Activated CD4-positive, alpha-beta T cell treated with anti-CD3 and anti-CD28 coated beads, Interleukin-2, amount 10 ng/mL, durations not matched to agents 7 days and 5 days (primary cell): Measurements from ENCODE around the gene PDE4D. TPM values are rescaled to one million over a fixed set of nuclear protein-coding genes. Genes with fewer than 3 reads are reported as not detected.

ENCODE experiments used
- CTCF ChIA-PET: fragments of 350-600 bp; sonication (Branson Sonifier 250); formaldehyde crosslinking; loops from one replicate; lab custom pipeline; 2021; ENCODE audit warnings: antibody characterized with exemption; lab: Charles Lee
- POLR2A ChIA-PET: fragments of 350-600 bp; sonication (Branson Sonifier 250); formaldehyde crosslinking; loops from one replicate; lab custom pipeline; 2021; ENCODE audit warnings: antibody characterized with exemption; lab: Charles Lee
- DNase-seq: peaks from one replicate; pipeline ENCODE4 v3.0.0-alpha.2; 2020
- H3K27ac Mint-ChIP-seq: one replicate; pipeline ENCODE4 v1.8.0; 2021; ENCODE audit warnings: mild to moderate bottlenecking, moderate library complexity, mixed read lengths
- H3K27me3 Mint-ChIP-seq: one replicate; pipeline ENCODE4 v1.8.0; 2021; ENCODE audit warnings: mixed read lengths
- H3K36me3 Mint-ChIP-seq: one replicate; pipeline ENCODE4 v1.8.0; 2021; ENCODE audit warnings: low read depth, mixed read lengths
- H3K4me1 Mint-ChIP-seq: one replicate; pipeline ENCODE4 v1.8.0; 2021; ENCODE audit warnings: mixed read lengths
- H3K4me3 Mint-ChIP-seq: one replicate; pipeline ENCODE4 v1.8.0; 2021; ENCODE audit warnings: mild to moderate bottlenecking, moderate library complexity, mixed read lengths
- H3K9me3 Mint-ChIP-seq: one replicate; pipeline ENCODE4 v1.8.0; 2021; ENCODE audit warnings: mixed read lengths
- total RNA-seq, 2 experiments: library from RNA; stranded (reverse); gene quantifications; one replicate each; pipeline ENCODE4 v1.2.3, GENCODE V29; 2021

PDE4D gene
- total RNA-seq, 2 experiments from 2014 or later, result 62.0 to 67.8 TPM

DNA sequence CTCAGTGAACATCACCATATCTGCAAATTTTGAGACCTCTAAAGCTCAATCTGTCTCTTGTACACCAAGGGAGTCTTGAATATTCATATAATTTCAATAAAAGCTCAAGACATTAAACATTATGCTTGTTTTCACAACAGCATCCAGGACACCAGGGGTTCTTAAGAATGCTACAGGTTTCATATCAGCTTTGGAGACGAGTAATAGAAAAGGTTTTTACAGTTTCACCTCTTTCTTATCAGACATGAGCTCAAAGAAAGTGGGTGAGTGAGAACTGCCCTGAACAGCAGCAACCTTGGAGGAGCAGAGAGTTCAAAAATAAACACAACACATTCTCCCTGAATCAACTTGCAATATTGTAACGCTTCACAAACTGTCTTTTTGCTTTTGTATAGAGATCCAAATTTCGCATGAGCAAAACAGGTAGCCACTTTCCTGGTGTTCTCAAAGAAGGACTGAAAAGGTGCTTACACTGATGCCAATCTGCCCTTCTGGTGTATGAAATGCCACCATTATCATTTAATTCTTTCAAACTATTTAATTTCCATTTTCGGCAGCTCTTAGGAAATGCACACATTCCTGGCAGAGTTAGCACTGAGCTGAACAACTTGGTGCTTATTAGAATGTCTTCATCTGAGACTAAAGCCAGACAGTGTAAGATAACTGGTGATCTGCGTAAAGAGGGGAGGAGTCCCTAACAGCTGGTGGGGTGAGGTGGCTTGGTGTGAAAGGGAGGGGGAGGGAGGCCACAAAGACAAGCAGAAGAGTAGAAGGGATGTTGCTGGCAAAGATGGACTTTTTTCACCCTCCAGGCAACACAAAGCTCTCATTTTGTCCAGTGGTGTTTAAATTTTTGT lies 535.3 kb downstream of the PDE4D start:
- Mint-ChIP-seq H3K4me1 (no peaks in the 10 kb centered on the region), H3K36me3 (no peaks in the 10 kb centered on the region), H3K27me3 (peaks cover 20% of the 10 kb centered on the region), H3K9me3 (no peaks in the 10 kb centered on the region), H3K4me3 (no peak overlapping the region), H3K27ac (no peak overlapping the region)
- no peak for DNase-seq
- ChIA-PET POLR2A (no interaction called here), CTCF (no interaction called here)

DNA sequence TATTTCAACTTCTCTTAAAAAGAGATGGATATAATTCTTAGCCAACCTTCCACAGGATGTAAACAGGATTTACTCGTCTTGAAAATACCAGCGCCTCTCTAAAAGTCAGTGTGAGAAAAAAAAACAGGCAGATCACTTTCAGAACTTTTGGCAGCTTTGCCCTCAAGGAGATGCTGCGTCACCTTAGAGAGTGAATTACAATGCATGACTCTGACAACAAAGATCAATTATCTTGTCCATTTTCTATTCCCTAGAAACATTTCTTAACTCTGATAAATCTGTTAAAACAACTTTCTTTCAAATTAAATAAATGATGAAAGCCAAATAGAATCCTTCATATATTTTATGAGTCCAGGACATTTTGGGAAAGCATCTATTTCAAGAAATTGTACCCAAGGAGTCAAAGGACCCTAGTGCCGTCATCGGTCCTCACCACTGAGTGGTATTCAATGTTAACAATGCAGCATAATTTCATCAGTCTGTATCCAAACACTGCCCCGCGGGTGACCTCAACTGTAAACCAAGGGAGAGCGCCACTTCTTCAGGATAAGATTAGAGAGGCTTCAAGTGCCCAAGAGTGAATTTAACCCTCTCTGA lies 536.0 kb downstream of the PDE4D start:
- CTCF ChIA-PET, result no interaction called here
- DNase-seq, result no peak
- no peaks in the 10 kb centered on the region for H3K36me3 Mint-ChIP-seq

DNA sequence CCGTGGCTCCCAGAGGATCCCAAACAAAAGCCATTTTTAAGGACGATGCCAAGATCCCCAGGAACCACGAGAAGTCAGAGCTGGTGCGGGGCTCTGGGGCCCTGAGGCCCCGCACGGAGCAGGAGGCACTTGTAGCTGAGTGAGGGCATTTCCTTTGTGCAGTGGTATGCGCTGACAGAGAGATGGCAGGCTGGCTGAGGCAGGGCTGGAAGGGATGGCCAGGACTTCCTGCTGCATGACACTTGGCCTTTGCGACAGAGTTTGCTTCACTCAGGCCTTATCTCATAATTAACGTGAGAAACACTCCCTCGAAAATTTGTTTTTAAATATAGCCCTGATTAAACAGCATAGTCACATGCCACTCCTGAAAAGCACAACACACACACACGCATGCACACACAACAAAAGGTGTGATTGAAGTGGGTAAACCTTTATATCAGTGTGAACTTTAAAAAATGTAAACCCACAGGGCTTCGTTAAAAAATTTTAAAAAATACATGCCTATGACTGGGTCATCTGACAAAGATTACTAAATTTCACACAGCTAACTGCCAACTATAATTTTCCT lies 536.6 kb downstream of the PDE4D start:
- DNase-seq, result no peak
- Mint-ChIP-seq H3K36me3 (no peaks in the 10 kb centered on the region), H3K4me1 (no peaks in the 10 kb centered on the region), H3K9me3 (no peaks in the 10 kb centered on the region), H3K27ac (no peak overlapping the region), H3K4me3 (no peak overlapping the region), H3K27me3 (peaks cover 23% of the 10 kb centered on the region)
- CTCF ChIA-PET, result no interaction called here
- POLR2A ChIA-PET, result interaction anchor here (0.5 kb wide), 1 partner anchor 149 kb away, joined by 4 read pairs; no protein-coding TSS in a partner anchor

More for the DNA sequence above, 536.0 kb downstream of the PDE4D start:
- peaks cover 19% of the 10 kb centered on the region for H3K27me3 Mint-ChIP-seq
- no peaks in the 10 kb centered on the region for H3K9me3 Mint-ChIP-seq
- no peak overlapping the region for H3K4me3 Mint-ChIP-seq
- POLR2A ChIA-PET, result no interaction called here
- H3K27ac Mint-ChIP-seq, result no peak overlapping the region
- H3K4me1 Mint-ChIP-seq, result no peaks in the 10 kb centered on the region

DNA sequence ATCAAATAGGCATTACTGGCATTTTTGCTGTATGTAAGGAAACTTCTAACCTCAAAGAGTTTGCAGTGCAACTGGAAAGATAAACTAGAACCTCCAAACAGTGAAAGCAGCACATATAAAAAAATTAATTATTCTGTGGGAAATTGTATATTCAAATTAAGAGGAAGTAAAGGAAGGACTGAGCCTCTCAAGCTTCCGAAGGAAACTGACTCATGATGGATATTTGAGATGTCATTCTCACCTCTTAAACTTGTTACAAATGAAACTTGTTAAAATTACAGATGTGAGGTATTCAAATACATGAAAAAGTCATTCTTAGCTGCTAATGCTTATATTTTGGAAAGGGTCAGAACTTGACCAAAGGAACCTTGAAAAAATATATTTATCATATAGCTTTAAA lies 538.7 kb downstream of the PDE4D start:
- Mint-ChIP-seq H3K27ac (no peak overlapping the region), H3K27me3 (peaks cover 26% of the 10 kb centered on the region), H3K9me3 (no peaks in the 10 kb centered on the region), H3K4me3 (no peak overlapping the region), H3K36me3 (no peaks in the 10 kb centered on the region), H3K4me1 (no peaks in the 10 kb centered on the region)
- DNase-seq, result no peak
- ChIA-PET CTCF (interaction anchor here (1.4 kb wide), 1 partner anchor 13 kb away, joined by 5 read pairs; no protein-coding TSS in a partner anchor), POLR2A (no interaction called here)

DNA sequence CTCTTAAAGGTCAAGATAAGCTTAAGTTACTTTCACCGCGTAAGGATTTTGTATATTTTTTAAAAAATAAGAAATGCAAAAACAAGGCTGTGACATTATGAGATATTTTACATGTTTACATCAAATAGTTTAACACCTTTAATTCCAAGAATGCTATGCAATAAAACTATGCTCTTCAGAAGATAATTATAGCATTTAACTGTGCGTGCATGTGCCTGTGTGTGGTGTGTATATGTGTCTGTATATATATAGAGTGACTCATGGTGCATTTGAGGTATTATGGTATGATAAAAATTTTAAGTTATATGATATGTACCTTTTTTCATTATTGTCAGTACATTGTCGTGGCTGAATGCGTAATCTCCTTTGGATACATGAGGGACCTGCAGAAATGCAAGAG lies 539.3 kb downstream of the PDE4D start:
- Mint-ChIP-seq H3K4me3 (no peak overlapping the region), H3K9me3 (no peaks in the 10 kb centered on the region), H3K27ac (no peak overlapping the region), H3K27me3 (peaks cover 26% of the 10 kb centered on the region), H3K36me3 (no peaks in the 10 kb centered on the region), H3K4me1 (no peaks in the 10 kb centered on the region)
- ChIA-PET CTCF (no interaction called here), POLR2A (no interaction called here)
- no peak for DNase-seq

DNA sequence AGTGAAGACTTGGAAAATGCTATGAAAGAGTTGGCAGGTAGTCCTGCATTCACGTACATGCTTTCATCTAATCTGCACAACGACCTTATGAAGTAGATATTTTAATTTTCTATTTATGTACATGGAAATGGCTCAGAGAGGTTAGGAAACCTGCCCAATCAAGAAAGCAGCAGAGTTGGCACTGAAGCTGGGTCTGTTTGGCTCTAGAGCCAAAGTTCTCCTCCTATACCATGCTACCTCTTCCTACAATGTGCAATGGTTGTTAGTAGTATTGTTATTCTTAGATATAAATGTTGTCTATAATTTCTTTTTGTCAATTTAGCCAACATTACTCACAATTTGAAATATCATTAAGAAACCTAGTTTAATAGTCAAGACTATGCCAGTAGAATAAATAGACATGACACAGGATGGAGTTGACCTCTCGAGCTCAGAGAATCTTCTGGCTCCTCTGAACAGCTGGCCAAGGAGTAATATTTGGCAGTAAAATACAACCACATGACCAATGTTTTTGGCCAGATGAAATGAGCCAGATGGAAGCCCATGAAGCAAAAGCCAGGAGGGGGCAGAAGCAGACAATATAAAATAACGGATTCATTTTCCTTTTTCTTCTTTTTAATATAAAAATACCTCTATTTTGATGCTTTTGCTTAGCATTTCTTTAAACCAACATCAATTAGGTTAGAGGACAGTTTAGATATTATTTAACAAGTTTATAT lies 542.3 kb downstream of the PDE4D start:
- CTCF ChIA-PET, result interaction anchor here (1.3 to 1.6 kb wide), 2 partner anchors 14 to 164 kb away, joined by 3 to 4 read pairs; no protein-coding TSS in a partner anchor

DNA sequence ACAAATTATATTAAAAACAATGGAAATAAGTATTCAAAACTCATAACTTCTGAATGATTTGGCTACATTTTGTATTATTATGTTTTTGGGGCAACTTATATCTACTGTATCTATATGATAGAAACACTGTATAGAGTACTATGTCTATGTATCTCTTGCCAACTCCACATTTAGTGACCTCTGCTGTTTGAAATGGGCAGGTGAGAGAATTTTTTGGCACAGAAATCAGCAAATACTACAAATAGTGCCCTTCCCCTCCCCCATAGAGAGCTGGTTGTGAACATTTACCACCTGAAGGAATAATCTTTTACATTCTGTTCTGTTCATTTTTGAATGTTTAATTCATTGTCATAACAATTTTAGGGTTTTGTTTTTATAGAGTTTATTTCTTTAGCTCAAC lies 545.3 kb downstream of the PDE4D start:
- Mint-ChIP-seq H3K9me3 (no peaks in the 10 kb centered on the region), H3K4me1 (no peaks in the 10 kb centered on the region), H3K27me3 (peaks cover 31% of the 10 kb centered on the region), H3K27ac (no peak overlapping the region), H3K4me3 (no peak overlapping the region), H3K36me3 (no peaks in the 10 kb centered on the region)
- DNase-seq, result no peak
- CTCF ChIA-PET, result interaction anchor here (0.6 kb wide), 2 partner anchors 23 to 159 kb away, joined by 4 read pairs; no protein-coding TSS in a partner anchor
- POLR2A ChIA-PET, result no interaction called here

More for the DNA sequence above, 542.3 kb downstream of the PDE4D start:
- POLR2A ChIA-PET, result no interaction called here
- Mint-ChIP-seq H3K9me3 (no peaks in the 10 kb centered on the region), H3K36me3 (no peaks in the 10 kb centered on the region), H3K4me3 (no peak overlapping the region), H3K27ac (no peak overlapping the region), H3K27me3 (peaks cover 24% of the 10 kb centered on the region), H3K4me1 (no peaks in the 10 kb centered on the region)
- DNase-seq, result no peak

DNA sequence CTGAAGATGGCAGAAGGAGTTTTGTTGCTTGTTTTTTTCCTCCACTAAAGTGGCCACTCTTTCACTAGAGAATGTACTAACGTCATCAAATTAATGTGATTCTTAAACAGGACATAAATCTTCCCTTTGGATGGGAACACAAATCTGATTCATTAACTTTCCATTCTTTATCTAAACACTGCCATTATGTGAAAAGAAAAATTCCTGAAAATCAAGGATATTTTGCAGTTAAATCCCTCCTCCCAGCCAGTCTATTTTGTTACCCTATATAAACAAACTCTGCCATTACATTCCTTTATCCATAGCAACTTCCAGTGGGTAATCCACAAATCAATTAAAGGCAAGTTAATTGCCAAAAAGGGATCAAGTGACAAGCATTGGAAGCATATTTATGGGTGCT lies 546.5 kb downstream of the PDE4D start:
- ChIA-PET POLR2A (no interaction called here), CTCF (no interaction called here)
- Mint-ChIP-seq H3K27ac (no peak overlapping the region), H3K36me3 (no peaks in the 10 kb centered on the region), H3K9me3 (no peaks in the 10 kb centered on the region), H3K4me3 (no peak overlapping the region), H3K4me1 (peaks cover 5% of the 10 kb centered on the region), H3K27me3 (peaks cover 29% of the 10 kb centered on the region)
- no peak for DNase-seq

DNA sequence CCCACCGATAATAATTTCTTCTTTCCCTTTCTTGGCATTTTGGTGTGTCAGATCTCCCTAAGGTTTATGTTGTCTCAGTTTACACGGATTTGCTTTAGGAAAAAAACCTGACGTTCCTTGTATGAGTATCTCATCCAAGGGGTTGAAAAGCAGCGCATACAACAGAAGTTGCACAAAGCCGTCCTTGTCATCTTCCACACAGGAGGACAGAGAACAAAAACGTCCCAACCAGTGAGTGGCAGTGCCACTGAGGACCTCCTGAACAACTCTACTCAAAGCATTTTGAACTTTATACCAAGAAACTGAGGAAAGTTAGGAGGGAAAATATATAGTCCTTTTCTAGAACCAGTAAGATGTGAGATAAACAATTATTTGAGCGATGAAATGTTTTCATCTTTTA lies 547.0 kb downstream of the PDE4D start:
- CTCF ChIA-PET, result no interaction called here
- POLR2A ChIA-PET, result no interaction called here
- no peaks in the 10 kb centered on the region for H3K36me3 Mint-ChIP-seq
- H3K4me3 Mint-ChIP-seq, result no peak overlapping the region
- no peak overlapping the region for H3K27ac Mint-ChIP-seq
- peaks cover 26% of the 10 kb centered on the region for H3K27me3 Mint-ChIP-seq
- no peak for DNase-seq
- H3K4me1 Mint-ChIP-seq, result peaks cover 5% of the 10 kb centered on the region
- H3K9me3 Mint-ChIP-seq, result no peaks in the 10 kb centered on the region

DNA sequence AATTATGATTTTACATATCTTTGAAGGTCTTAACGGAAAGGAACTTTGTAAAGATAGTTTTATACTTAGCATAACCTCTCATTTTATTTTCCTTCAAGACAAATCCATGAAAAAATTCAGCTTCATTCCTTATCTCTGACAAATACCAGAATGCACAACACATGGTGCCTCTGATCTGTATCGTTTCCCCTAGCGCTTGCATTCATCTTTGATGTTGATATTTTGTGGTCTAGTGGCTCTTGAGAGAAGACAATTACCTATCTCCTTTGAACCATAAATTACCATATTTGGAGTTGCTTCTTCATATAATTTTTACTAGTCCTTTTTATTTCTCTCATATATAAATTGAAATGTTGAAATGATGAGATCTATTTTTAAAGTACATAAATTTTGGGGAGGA lies 551.3 kb downstream of the PDE4D start:
- H3K9me3 Mint-ChIP-seq, result no peaks in the 10 kb centered on the region
- H3K4me3 Mint-ChIP-seq, result no peak overlapping the region
- ChIA-PET POLR2A (no interaction called here), CTCF (interaction anchor here (0.9 kb wide), 1 partner anchor 606 kb away, joined by 3 read pairs; no protein-coding TSS in a partner anchor)
- DNase-seq, result peak; percentile 18
- no peak overlapping the region for H3K27ac Mint-ChIP-seq
- H3K36me3 Mint-ChIP-seq, result no peaks in the 10 kb centered on the region
- peaks cover 5% of the 10 kb centered on the region for H3K4me1 Mint-ChIP-seq
- H3K27me3 Mint-ChIP-seq, result peaks cover 40% of the 10 kb centered on the region

DNA sequence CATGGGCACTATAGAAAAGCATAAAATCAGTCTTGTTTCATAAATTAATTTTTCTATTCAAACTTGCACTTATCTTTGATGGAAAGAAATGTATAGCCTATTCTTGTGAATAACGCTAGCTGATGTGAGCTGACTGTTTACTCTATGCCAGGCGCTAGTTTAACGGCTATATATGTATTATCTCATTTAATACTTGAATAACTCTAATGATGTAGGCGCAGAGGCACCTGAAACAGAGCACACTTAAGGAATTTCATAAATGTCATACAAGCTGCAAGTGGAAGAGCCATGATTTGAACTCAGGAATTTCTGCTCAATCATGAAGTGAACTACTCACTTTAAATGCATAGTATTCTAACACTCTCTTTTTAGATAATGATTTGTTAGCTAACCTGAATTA lies 551.8 kb downstream of the PDE4D start:
- Mint-ChIP-seq H3K27ac (no peak overlapping the region), H3K9me3 (no peaks in the 10 kb centered on the region), H3K4me3 (no peak overlapping the region), H3K4me1 (peaks cover 5% of the 10 kb centered on the region), H3K27me3 (peaks cover 41% of the 10 kb centered on the region), H3K36me3 (no peaks in the 10 kb centered on the region)
- no peak for DNase-seq
- POLR2A ChIA-PET, result no interaction called here
- CTCF ChIA-PET, result interaction anchor here (0.9 kb wide), 1 partner anchor 606 kb away, joined by 3 read pairs; no protein-coding TSS in a partner anchor

DNA sequence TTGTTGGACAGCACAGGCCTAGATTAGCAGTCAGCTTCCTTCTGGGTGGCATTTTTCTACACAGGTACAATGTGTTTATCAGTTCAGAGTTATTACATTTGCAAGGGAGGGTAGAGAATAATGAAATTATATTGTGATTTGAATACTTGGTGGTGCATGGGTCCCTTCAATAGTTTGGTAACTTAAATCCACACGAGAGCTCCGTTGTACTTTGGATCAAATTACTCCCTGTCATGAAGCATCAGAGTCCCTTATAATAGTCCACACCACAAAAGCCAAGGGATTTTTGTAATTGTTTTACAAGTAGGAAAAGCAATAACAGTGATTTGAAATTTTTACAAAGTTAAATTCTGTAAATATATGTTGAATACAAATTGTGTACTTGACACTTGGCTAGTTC lies 552.4 kb downstream of the PDE4D start:
- H3K27me3 Mint-ChIP-seq, result peaks cover 43% of the 10 kb centered on the region
- ChIA-PET CTCF (no interaction called here), POLR2A (no interaction called here)
- no peak overlapping the region for H3K27ac Mint-ChIP-seq
- H3K36me3 Mint-ChIP-seq, result no peaks in the 10 kb centered on the region
- no peak for DNase-seq
- no peaks in the 10 kb centered on the region for H3K9me3 Mint-ChIP-seq
- no peak overlapping the region for H3K4me3 Mint-ChIP-seq
- peaks cover 5% of the 10 kb centered on the region for H3K4me1 Mint-ChIP-seq
